Measurements from ENCODE around the gene PRKCZ.

The PRKCZ gene

DNA sequence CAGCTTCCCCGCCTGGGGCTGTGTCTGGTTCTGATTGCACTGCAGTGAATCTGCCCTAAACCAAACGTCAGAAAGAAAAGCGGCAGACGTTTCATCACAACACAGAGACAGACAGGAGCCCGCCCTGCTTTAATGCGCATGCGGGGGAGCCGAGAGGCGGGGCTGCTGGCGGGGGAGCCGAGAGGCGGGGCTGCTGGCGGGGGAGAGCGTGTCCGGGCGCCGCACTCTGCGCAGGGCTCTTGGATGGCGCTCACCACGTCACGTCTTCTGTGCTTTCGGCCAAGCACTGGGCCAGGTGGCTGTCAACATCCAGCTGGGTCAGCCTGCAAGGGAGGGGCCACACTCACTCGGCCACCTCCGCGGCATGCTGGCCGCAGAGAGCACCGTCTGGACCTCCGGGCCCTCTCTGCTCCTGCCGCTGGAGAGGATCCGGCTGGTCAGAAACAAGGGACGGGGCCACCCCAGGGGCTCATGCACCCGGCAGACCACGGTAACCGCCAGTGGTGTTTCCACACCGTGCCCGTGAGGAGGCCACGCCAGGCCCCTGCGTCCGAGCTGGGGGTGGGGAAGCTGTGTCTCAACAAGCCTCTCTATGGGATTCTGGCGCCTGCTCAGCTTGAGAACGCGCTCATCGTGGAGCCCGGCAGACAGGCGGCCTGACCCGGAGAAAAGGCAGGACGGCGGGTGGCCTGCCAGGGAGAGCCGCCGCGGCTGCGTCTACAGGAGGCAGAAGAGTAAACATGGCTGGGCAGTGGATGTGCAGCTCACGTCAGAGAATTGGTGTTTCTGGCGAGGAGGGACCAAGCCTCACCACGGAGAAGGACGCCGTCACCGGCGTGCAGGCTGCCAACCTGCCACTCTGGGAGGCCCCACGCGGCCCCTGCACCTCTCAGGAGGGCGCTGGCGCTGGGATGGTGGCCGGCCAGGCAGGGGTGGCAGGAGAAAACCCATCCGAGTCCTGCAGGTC is 139.5 kb downstream of the PRKCZ start:
- Histone ChIP-seq H3K27me3 (ENCODE audit: low read depth) (no peaks in the 10 kb centered on the region), H3K36me3 (replicated peaks) (peaks cover 22% of the 10 kb centered on the region), H3K4me3 (no peak overlapping the region), H3K4me1 (peaks cover 6% of the 10 kb centered on the region; the same call in 1 of the 2 replicates), H3K9me3 (no peaks in the 10 kb centered on the region)
- in situ Hi-C loops (cut with MboI; ENCODE audit: low sequenced_read_pairs) = loop anchor here (25.0 kb wide), 1 partner anchor 598 kb away; no protein-coding TSS in a partner anchor
- no peak for DNase-seq (ENCODE audit: low spot score in 2 of 2)

DNA sequence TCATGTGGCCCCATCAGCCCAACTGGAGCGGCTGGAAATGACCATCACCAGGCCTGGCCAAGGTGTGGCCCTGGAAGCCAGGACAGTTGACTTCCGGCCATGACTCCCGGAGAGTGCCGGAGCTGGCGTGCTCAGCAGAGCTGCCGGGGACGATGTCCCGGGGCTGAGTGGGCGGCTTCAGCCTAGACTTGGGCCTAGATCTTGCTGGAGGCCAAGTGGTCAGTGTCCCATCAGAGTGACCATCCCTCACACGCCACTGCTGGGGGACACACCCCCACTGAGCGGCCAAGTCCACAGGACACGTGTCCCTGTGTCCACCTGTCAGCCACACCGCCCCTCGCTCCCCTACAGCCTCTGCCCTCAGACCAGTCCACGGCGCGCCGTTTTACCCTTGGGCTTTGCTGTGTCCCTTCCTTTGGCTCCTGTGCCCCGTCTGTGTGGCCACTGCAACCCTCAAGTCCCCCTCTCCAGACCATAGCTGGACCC is 140.3 kb downstream of the PRKCZ start:
- Histone ChIP-seq H3K36me3 (replicated peaks) (peaks cover 17% of the 10 kb centered on the region), H3K27me3 (ENCODE audit: low read depth) (no peaks in the 10 kb centered on the region), H3K4me1 (peaks cover 14% of the 10 kb centered on the region), H3K4me3 (no peak overlapping the region), H3K9me3 (no peaks in the 10 kb centered on the region)
- in situ Hi-C loops (cut with MboI; ENCODE audit: low sequenced_read_pairs) = loop anchor here (25.0 kb wide), 1 partner anchor 597 kb away; no protein-coding TSS in a partner anchor
- no peak for DNase-seq (ENCODE audit: low spot score in 2 of 2)

DNA sequence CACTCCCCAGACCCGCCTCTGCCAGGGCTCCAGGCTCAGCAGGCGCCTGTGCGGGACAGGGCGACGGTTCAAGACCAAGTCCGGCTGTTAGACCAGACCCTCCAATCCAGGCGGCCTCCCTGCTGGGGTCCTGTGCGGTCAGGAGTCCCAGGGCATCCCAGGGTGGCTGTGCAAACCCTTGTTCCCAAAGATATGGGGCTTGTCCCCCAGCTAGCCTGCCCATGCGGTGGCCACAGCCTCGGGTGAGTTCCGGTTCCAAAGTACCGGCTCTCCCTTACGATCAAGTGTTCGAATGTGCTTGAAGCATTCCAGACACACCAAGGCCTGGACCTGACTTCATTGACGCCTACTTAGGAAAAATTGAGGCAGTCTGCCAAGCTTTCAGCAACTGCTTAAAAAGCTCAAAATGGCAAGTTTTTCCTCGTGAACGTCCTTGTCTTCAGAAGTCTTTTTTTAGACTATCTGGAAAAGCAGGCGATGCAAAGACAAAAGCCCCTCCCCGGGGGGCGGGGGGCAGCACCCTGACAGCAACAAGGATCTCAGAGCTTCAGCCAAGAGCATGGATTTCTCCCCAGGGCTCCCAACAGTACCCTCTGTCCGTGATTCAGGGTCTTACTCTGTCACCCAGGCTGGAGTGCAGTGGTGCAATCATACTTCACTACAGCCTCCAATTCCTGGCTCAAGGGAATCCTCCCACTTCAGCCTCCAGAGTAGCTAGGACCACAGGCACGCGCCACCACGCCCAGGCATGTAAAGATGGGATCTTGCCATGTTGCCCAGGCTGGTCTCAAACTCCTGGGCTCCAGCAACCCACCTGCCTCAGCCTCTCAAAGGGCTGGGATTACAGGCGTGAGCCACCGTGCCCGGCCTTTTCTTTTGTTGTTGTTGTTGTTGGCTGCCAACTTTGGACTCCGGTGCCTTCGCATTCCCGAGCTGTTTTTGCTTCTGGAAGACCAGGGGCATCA is 142.1 kb downstream of the PRKCZ start:
- no peaks in the 10 kb centered on the region for H3K9me3 ChIP-seq
- H3K4me1 ChIP-seq = peaks cover 14% of the 10 kb centered on the region
- H3K4me3 ChIP-seq = no peak overlapping the region
- no peaks in the 10 kb centered on the region for H3K27me3 ChIP-seq (ENCODE audit: low read depth)
- in situ Hi-C loops (cut with MboI; ENCODE audit: low sequenced_read_pairs) = loop anchor here (25.0 kb wide), 1 partner anchor 595 kb away; no protein-coding TSS in a partner anchor
- peaks cover 17% of the 10 kb centered on the region for H3K36me3 ChIP-seq (replicated peaks)
- DNase-seq (ENCODE audit: low spot score in 2 of 2) = no peak

DNA sequence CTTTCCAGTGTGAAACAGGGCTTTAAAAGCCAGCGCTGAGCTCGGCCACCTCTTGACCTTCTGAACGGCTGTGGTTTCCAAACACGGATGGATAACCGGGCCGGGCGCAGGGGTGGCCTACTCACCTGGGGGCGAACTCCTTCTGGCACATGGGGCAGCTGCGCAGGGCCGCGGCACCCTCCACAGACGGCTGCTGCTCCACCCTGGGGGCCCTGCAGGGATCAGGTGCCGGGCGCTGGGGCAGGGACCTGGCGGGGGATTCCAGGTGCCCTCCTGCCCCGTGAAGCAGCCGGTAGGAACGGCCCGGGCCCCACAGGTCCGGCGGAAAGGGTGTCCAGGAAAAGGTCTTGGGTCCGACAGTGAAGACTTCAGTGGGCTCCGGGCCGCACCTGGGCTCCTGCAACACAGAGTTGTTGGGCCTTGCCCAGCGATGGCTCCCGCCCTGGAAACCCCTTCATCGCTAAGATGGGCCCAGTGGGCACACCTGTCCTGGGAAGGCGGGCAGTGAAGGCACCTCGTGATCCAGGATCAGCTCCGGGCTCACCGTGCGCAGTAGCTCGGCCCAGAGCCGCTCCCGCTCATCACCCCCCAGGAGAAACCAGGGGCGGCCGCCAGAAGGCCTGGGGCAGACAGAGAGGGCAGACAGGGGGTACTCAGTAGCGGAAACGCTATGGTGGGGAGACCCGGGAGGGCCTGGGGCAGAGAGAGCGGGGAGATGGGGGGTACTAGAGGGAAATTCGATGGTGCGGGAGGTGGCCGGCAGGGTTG is 143.5 kb downstream of the PRKCZ start:
- Histone ChIP-seq H3K27me3 (ENCODE audit: low read depth) (no peaks in the 10 kb centered on the region), H3K4me1 (peaks cover 14% of the 10 kb centered on the region), H3K36me3 (replicated peaks) (peaks cover 17% of the 10 kb centered on the region), H3K4me3 (peak overlapping the region; percentile 58), H3K9me3 (no peaks in the 10 kb centered on the region)
- in situ Hi-C loops (cut with MboI; ENCODE audit: low sequenced_read_pairs) = loop anchor here (25.0 kb wide), 1 partner anchor 594 kb away; no protein-coding TSS in a partner anchor
- no peak for DNase-seq (ENCODE audit: low spot score in 2 of 2)

DNA sequence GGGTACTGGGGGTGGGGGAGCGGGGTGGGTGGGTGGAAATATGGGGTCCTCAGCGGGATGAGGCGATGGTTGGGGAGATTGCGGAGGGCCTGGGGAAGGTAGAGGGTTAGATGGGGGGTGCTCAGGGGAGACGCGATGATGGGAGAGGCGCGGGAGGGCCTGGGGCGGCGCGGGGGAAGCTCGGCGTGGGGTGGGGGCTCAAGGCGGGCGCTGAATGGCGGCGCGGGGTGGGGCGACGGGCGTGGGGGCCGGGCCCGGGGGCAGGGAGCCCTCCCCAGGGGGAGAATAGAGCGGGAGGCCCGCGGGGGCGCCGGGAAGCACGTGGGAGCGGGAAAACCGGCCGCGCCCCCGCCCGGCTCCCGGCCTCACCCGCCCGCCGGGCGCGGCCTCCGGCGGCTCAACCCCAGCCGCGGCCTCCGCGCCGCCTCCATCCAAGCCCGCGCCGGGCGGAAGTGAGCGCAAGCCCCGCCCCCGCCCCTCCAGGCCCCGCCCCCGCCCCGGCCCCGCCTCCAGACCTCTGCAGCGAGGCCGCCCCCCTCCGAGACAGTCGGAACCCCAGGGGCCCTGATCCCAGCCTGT is 144.2 kb downstream of the PRKCZ start, which contains the start of gene FAAP20:
FAAP20 (minus strand) TSS at position 454 of the 579 bp plus-strand sequence; CDS start at position 431, 23 bp downstream.
- Histone ChIP-seq H3K36me3 (replicated peaks) (peaks cover 17% of the 10 kb centered on the region), H3K4me1 (peaks cover 18% of the 10 kb centered on the region), H3K9me3 (no peaks in the 10 kb centered on the region), H3K4me3 (peak within 1 kb of the TSS; percentile 58), H3K27me3 (ENCODE audit: low read depth) (no peaks in the 10 kb centered on the region)
- in situ Hi-C loops (cut with MboI; ENCODE audit: low sequenced_read_pairs) = loop anchor here (25.0 kb wide), 1 partner anchor 593 kb away; no protein-coding TSS in a partner anchor
- DNase-seq (ENCODE audit: low spot score in 2 of 2) = peak; percentile 67 to 76

DNA sequence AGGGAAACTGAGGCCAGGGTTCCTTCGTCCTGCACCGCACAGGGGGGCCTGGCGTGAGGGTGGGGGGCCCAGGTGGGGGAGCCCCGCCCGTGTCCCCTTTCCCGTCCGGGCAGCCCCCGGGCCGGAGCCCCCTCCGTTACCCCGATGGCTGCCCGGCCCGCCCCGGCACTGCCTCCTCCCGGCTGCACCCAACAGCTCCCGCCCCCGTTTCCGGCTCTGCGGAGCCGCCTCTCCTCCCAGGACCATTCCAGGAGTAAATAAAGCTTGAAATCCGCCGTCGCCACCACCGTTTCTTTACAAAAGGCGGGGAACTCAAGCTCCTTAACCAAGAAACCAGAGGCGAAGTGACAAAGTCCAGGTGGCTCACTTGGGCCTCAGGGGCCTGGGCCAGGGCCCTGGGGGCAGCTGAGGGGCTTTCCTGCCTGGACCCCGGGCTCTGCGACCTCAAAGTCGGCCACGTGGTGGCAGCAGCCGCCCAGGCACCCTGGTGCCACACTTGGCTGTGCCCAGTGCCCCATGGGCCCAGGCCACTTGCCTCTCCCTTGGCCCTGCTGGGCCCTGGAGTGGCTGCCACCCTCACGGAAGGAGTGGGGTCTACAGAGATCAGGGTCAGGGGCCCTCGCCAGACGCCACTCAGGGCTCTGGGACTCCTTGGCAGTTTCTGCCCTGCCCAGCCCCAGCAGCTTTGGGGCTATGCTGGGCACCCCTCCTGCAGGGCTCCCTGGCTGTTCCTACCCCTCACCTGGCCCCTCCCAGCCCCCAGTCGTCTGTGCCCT is 144.9 kb downstream of the PRKCZ start:
- DNase-seq (ENCODE audit: low spot score in 2 of 2) = peak; percentile 65 to 91
- peaks cover 18% of the 10 kb centered on the region for H3K4me1 ChIP-seq
- peaks cover 17% of the 10 kb centered on the region for H3K36me3 ChIP-seq (replicated peaks)
- in situ Hi-C loops (cut with MboI; ENCODE audit: low sequenced_read_pairs) = loop anchor here (5.0 to 25.0 kb wide), 2 partner anchors 182 to 592 kb away; no protein-coding TSS in a partner anchor
- no peaks in the 10 kb centered on the region for H3K9me3 ChIP-seq
- H3K27me3 ChIP-seq (ENCODE audit: low read depth) = no peaks in the 10 kb centered on the region
- H3K4me3 ChIP-seq = peak overlapping the region; percentile 58

DNA sequence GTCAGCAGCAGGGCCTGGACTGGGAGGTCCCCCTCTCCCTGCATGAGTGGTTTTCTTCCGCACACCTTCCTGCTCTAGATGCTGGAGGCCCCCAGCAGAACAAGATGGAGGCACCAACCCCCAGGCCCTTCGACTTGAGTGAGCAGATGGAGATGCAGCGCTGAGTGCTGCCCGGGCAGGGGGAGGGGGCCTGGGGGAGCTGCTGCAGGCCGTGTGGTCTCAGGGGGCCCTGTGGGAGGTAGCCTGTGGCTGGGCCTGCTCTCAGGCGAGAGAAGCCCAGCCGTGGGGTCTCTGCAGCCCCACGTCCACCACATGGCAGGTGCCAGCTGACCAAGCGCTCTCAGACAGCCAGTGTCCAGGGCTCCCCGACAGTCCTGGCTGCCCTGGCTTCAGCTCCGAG is 145.6 kb downstream of the PRKCZ start:
- in situ Hi-C loops (cut with MboI; ENCODE audit: low sequenced_read_pairs) = loop anchor here (5.0 to 25.0 kb wide), 2 partner anchors 182 to 592 kb away; no protein-coding TSS in a partner anchor
- Histone ChIP-seq H3K27me3 (ENCODE audit: low read depth) (no peaks in the 10 kb centered on the region), H3K4me1 (peaks cover 18% of the 10 kb centered on the region), H3K9me3 (no peaks in the 10 kb centered on the region), H3K4me3 (no peak overlapping the region), H3K36me3 (replicated peaks) (peaks cover 14% of the 10 kb centered on the region)
- no peak for DNase-seq (ENCODE audit: low spot score in 2 of 2)

DNA sequence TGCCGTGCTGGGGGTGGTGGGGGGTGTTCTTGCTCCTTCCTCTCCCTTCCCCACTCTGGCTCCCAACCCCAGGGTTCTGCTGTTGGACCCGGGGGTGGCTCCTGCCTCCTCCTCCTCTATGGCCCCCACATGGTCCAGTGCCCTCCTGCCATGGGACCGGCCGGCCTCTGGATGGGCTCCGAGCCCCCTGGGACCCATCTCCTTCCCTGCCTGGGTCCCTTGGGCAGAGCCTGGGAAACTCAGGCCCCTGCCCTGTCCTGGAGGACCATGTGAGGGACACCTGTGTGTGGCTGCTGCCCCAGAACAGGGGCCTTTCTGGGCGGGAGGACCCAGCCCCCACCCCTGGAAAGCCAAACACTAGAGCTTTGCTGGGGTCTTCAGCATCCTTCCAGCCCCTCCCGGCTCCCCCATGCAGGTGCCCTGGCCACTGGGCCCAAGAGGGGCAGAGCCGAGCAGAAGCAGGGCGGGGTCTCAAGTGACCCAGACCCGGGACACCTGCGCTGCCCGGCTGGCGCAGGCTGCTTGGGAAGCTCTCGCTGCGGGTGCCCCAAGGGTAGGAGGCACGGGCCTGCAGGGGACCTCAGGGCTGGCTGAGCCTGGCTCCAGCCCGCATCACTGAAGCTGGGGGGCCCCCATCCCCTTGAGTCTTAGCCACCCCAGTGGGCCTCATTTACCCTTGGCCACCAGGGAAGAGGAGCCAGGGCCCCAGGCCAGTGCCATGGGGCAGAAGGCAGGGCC is 146.9 kb downstream of the PRKCZ start:
- Histone ChIP-seq H3K4me1 (peaks cover 18% of the 10 kb centered on the region), H3K36me3 (replicated peaks) (peaks cover 12% of the 10 kb centered on the region), H3K9me3 (no peaks in the 10 kb centered on the region), H3K27me3 (ENCODE audit: low read depth) (no peaks in the 10 kb centered on the region), H3K4me3 (no peak overlapping the region)
- in situ Hi-C loops (cut with MboI; ENCODE audit: low sequenced_read_pairs) = loop anchor here (5.0 to 25.0 kb wide), 2 partner anchors 180 to 590 kb away; no protein-coding TSS in a partner anchor
- no peak for DNase-seq (ENCODE audit: low spot score in 2 of 2)

DNA sequence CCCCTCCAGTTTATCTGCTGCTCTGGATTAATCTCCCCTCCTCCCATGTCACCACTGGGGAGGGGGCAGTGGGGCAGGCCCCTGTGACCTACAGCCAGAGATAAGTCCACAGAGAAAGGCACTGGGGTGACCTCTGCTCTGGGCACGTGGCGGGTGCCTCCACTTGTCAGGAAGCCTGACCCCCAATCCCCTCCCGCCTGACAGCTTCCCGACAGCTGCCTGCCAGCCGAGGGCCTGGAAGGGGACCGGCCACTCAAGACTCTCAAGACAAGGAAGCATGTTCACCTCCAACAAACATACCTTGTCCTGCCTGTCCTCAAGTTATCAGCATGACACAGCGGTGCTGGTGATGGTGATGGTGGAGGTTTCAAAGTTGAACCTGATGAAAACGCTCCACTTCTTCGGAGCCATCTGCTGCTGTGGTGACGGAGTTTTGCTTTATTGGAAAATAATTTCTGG is 147.5 kb downstream of the PRKCZ start:
- Histone ChIP-seq H3K4me1 (peaks cover 18% of the 10 kb centered on the region), H3K36me3 (replicated peaks) (peaks cover 6% of the 10 kb centered on the region; the same call in 1 of the 2 replicates), H3K4me3 (no peak overlapping the region), H3K27me3 (ENCODE audit: low read depth) (no peaks in the 10 kb centered on the region), H3K9me3 (no peaks in the 10 kb centered on the region)
- in situ Hi-C loops (cut with MboI; ENCODE audit: low sequenced_read_pairs) = loop anchor here (5.0 to 25.0 kb wide), 2 partner anchors 180 to 590 kb away; no protein-coding TSS in a partner anchor
- no peak for DNase-seq (ENCODE audit: low spot score in 2 of 2)

DNA sequence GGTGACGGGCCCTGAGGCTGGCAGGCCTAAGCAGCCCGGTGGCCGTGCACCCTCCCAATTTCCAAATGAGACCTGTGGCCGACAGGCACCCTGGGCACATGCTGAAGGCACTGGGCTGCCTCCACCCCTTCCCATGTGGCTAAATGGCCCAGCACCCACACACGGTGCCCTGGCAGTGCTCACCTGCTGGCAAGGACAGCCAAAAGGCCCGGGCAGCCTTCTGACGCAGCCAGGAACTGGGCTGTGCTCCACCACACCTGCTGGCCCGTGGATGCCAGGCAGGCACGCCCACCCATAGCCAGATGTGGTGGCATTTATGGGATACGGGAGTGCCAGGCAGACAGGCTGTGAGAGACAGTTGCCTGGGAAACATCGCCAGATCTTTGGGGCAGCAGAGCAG is 148.4 kb downstream of the PRKCZ start:
- Histone ChIP-seq H3K4me1 (peaks cover 14% of the 10 kb centered on the region), H3K9me3 (no peaks in the 10 kb centered on the region), H3K27me3 (ENCODE audit: low read depth) (no peaks in the 10 kb centered on the region), H3K36me3 (replicated peaks) (no peaks in the 10 kb centered on the region), H3K4me3 (no peak overlapping the region)
- DNase-seq (ENCODE audit: low spot score in 2 of 2) = no peak
- in situ Hi-C loops (cut with MboI; ENCODE audit: low sequenced_read_pairs) = loop anchor here (5.0 to 25.0 kb wide), 2 partner anchors 179 to 589 kb away; no protein-coding TSS in a partner anchor

Measured in HAP-1 (cell line).